Measurements from ENCODE around the gene CUX1.

- TF ChIP-seq CTCF (IDR thresholded peaks at IDR 0.05) (no peak), POLR2A (IDR thresholded peaks at IDR 0.05) (no peak)
Measured at GRCh38 chr7:101964680-101965452, 147.4 kb downstream of the CUX1 start.

All from uterus (tissue), 2 donors.